Skeletal muscle tissue (tissue), 4 donors: ENCODE data around the gene SH3BGRL2. TPM values are rescaled to one million over a fixed set of nuclear protein-coding genes. Genes with fewer than 3 reads are reported as not detected.

ENCODE experiments used
- H3K27ac ChIP-seq: one replicate; pipeline ENCODE4 v1.7.0; 2013; ENCODE audit warnings: mild to moderate bottlenecking, low read depth, low read length, inconsistent platforms
- H3K27me3 ChIP-seq, 3 donors: one replicate each; pipeline ENCODE4 v1.7.0; 2013; ENCODE audit warnings: low read length in 3 of 3; ENCODE audit not compliant: control insufficient read depth in 3 of 3, insufficient read depth in 3 of 3
- H3K36me3 ChIP-seq, 3 donors: one replicate each; pipeline ENCODE4 v1.7.0; 2013; ENCODE audit warnings: low read length in 3 of 3; ENCODE audit not compliant: control insufficient read depth in 3 of 3, insufficient read depth in 3 of 3
- H3K4me1 ChIP-seq, 3 donors: one replicate each; pipeline ENCODE4 v1.7.0; 2013; ENCODE audit warnings: low read length in 3 of 3, mild to moderate bottlenecking in 3 of 3; ENCODE audit not compliant: control insufficient read depth in 3 of 3, insufficient read depth in 3 of 3
- H3K4me3 ChIP-seq, 3 donors: one replicate each; pipeline ENCODE4 v1.7.0; 2013; ENCODE audit warnings: low read length in 3 of 3
- H3K9ac ChIP-seq, 3 donors: one replicate each; pipeline ENCODE4 v1.7.0; 2013; ENCODE audit warnings: low read length in 3 of 3, mild to moderate bottlenecking in 3 of 3, moderate library complexity in 2 of 3, low read depth in 1 of 3
- H3K9me3 ChIP-seq, 3 donors: one replicate each; pipeline ENCODE4 v1.7.0; 2013; ENCODE audit warnings: low read length in 3 of 3; ENCODE audit not compliant: control insufficient read depth in 3 of 3
- total RNA-seq: library from RNA; depleted of rRNA; stranded (reverse); fragments of >200 nt; gene quantifications from one replicate; pipeline ENCODE4 v1.2.3, GENCODE V29; 2014
- donor health status: Osteomylitis.

The SH3BGRL2 gene
- total RNA-seq, 1 donor from 2014 or later = 4.7 TPM

GRCh38 chr6:79750806-79751205 lies 119.7 kb downstream of the SH3BGRL2 start:
- Histone ChIP-seq H3K4me1 (no peaks in the 10 kb centered on the region), H3K9ac (no peak overlapping the region), H3K27me3 (peaks cover 0 to 2% (median 0%) of the 10 kb centered on the region in 3 donors), H3K36me3 (no peaks in the 10 kb centered on the region), H3K4me3 (no peak overlapping the region), H3K9me3 (no peaks in the 10 kb centered on the region), H3K27ac (no peak overlapping the region)

Other genes starting within 250 kb of the SH3BGRL2 start
- 4.7 TPM for gene LCA5, start 93.9 kb upstream of the SH3BGRL2 start, total RNA-seq